PFSK-1 (cell line): Measurements from ENCODE around the gene CTSE.

Experiments
- FOXP2 ChIP-seq: optimal IDR thresholded peaks from 2 replicates; pipeline ENCODE3; 2011; ENCODE audit warnings: borderline replicate concordance, control low read depth, inconsistent platforms; ENCODE audit not compliant: insufficient read depth; ENCODE audit errors: extremely low read length, extremely low read depth
- POLR2AphosphoS5 ChIP-seq: IDR thresholded peaks from 2 replicates; pipeline ENCODE4 v1.6.1; 2012; ENCODE audit warnings: low read depth, mild to moderate bottlenecking, control low read depth, low read length, moderate library complexity
- SIN3A ChIP-seq: IDR thresholded peaks from 2 replicates; pipeline ENCODE4 v1.6.1; 2012; ENCODE audit warnings: mild to moderate bottlenecking, low read length, moderate library complexity, borderline replicate concordance; ENCODE audit not compliant: insufficient read depth
- TAF1 ChIP-seq: IDR thresholded peaks from 2 replicates; pipeline ENCODE4 v1.6.1; 2012; ENCODE audit warnings: low read length, control low read depth, borderline replicate concordance; ENCODE audit not compliant: insufficient read depth
- TF ChIP-seq, protein P1 (sequence below), 2 experiments: IDR thresholded peaks; 2 replicates each; pipeline versions ENCODE4 v1.6.1 to v1.8.0; 2011 to 2012; ENCODE audit warnings: low read depth in 2 of 2, low read length in 2 of 2, control low read depth in 1 of 2, inconsistent platforms in 1 of 2, mild to moderate bottlenecking in 1 of 2, moderate library complexity in 1 of 2; ENCODE audit not compliant: insufficient read depth in 1 of 2

The CTSE gene

DNA sequence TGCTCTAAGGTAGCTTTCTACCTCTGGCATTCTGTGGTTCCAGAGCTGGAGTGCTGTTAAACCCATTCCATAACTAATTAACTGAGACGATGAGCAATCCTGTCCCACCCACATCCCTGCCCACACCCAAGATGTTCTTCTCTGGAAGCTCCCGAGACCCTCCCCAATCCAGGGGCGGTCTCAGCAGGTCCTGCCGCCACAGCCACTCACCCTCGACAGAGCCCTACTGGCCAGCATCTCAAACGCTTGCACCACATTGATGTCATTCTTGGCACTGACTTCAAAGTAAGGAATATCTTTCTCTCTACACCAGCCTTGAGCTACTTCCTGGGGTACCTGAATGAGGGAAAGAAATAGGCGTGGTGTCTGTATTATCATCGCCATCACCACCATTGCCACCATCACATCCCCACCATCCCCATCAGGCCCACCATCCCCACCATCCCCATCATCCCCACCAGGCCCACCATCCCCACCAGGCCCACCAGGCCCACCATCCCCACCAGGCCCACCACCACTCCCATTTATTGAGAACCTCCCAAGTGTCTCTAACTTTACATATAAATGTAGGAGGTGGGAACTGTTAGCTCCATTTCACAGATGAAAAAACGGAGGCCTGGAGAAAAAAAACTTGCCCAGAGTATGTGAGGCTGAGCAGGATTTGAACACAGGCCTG, 38.2 kb downstream of the CTSE start:
- no peak for TF ChIP-seq TAF1
- no peak for TF ChIP-seq POLR2AphosphoS5
- TF ChIP-seq FOXP2 = no peak
- TF ChIP-seq, protein P1, sequence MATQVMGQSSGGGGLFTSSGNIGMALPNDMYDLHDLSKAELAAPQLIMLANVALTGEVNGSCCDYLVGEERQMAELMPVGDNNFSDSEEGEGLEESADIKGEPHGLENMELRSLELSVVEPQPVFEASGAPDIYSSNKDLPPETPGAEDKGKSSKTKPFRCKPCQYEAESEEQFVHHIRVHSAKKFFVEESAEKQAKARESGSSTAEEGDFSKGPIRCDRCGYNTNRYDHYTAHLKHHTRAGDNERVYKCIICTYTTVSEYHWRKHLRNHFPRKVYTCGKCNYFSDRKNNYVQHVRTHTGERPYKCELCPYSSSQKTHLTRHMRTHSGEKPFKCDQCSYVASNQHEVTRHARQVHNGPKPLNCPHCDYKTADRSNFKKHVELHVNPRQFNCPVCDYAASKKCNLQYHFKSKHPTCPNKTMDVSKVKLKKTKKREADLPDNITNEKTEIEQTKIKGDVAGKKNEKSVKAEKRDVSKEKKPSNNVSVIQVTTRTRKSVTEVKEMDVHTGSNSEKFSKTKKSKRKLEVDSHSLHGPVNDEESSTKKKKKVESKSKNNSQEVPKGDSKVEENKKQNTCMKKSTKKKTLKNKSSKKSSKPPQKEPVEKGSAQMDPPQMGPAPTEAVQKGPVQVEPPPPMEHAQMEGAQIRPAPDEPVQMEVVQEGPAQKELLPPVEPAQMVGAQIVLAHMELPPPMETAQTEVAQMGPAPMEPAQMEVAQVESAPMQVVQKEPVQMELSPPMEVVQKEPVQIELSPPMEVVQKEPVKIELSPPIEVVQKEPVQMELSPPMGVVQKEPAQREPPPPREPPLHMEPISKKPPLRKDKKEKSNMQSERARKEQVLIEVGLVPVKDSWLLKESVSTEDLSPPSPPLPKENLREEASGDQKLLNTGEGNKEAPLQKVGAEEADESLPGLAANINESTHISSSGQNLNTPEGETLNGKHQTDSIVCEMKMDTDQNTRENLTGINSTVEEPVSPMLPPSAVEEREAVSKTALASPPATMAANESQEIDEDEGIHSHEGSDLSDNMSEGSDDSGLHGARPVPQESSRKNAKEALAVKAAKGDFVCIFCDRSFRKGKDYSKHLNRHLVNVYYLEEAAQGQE (IDR thresholded peaks at IDR 0.05; ENCODE audit: insufficient read depth in 1 of 2, low read depth in 2 of 2, low read length in 2 of 2) = no peak
- TF ChIP-seq SIN3A = no peak

DNA sequence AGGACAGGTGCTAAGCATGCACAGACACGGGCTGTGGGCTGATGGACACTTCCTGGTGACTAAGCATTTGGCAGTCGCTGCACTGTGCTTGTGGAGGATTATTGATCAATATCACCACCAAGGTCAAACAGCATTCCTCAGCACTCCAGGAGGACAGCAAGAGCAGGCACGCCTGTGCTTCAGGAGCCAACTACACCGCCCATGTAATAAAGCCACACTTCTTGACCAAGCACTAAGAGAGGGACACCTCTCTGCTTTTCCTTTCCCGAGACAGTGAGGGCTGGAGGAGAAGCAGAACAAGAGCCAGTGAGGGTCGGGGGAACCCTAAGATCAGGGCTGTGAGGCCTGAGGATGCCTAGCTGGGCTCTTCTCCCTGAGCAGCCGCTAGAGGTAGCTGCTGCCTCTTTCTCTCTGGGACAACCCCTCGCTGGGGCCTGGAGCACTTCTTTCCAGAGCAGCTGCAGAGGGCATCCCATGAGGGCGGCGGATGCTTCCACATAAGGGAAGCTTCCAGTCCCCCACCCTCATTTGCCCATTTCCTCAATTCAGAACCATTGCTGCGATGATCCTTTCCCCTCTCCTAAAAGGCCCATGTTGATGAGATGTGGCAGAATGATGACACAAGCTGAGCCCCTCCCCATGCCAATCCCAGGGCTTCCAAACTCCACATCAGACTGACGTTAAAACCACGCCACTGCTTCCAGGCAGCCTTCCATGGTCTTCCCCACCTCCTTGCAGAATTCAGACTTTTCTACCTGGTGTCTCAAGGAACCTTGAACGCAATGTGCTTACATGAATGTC, 39.6 kb downstream of the CTSE start:
- TF ChIP-seq TAF1 (no peak), SIN3A (no peak), FOXP2 (no peak), POLR2AphosphoS5 (no peak)
- TF ChIP-seq, protein P1 (IDR thresholded peaks at IDR 0.05; ENCODE audit: insufficient read depth in 1 of 2, low read depth in 2 of 2, low read length in 2 of 2) = no peak

DNA sequence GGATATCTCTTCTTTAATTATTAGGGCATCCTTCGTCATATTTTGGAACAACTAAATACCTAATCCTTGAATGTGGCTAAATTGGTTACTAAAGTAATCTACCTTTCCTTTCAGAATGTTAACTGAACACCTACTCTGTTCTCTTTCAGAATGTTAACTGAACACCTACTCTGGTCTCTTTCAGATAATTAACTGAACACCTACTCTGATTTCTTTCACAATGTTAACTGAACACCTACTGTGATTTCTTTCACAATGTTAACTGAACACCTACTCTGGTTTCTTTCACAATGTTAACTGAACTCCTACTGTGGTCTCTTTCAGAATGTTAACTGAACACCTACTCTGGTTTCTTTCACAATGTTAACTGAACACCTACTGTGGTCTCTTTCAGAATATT, 42.4 kb downstream of the CTSE start:
- no peak for TF ChIP-seq SIN3A
- TF ChIP-seq, protein P1 (IDR thresholded peaks at IDR 0.05; ENCODE audit: insufficient read depth in 1 of 2, low read depth in 2 of 2, low read length in 2 of 2) = no peak
- TF ChIP-seq POLR2AphosphoS5 = no peak
- TF ChIP-seq TAF1 = no peak
- no peak for TF ChIP-seq FOXP2

DNA sequence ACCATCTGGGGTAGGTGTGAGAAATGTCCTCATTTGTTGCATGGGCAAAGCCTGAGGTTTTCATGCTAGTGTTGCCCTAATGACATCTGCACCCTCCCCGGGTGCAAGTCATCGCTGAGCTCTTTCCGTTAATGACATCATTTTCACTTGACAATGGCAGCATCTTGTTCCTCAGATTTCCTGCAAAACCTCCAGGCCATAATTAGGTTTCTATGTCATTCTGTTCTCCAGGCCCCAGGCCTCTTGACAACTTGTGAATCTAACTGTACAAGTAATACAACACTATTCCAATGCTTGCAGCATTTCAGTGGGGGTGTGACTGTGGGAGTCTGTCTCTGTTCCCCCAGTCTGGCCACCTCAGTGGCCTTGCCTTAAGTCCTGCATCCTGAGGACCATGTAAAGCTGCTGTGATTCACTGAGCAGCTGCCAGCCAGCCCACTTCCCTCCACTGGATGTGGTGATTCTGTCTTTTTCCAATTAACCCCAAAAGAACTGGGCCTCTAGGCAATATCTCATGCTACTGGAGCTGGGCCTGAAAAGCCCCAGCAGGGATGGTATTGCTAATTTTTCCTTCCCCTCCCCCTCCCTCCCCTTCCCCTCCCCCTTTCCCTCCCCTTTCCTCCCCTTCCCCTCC, 43.3 kb downstream of the CTSE start:
- TF ChIP-seq FOXP2 (no peak), POLR2AphosphoS5 (no peak), TAF1 (no peak), SIN3A (no peak)
- TF ChIP-seq, protein P1 (IDR thresholded peaks at IDR 0.05; ENCODE audit: insufficient read depth in 1 of 2, low read depth in 2 of 2, low read length in 2 of 2) = no peak
